ENCODE results near the gene OLFM3. TPM values are rescaled to one million over a fixed set of nuclear protein-coding genes. Genes with fewer than 3 reads are reported as not detected.

Gene OLFM3
- polyA plus RNA-seq, 3 donors = not detected

- WGBS, 3 donors = 35 to 71% (median 69%) methylated on average over 2 of the region's 2 CpGs
- no peak overlapping the region for H3K27ac ChIP-seq (ENCODE audit: low read depth, low read length)
These were observed 240.3 kb downstream of the OLFM3 start for GRCh38 chr1:101756411-101756810.

All from adipose tissue (tissue), 3 donors.